Measurements from ENCODE around the gene CENPS.

GRCh38 chr1:10419351-10419750, 10.9 kb upstream of the CENPS start:
- no peak for TF ChIP-seq CTCF (IDR thresholded peaks at IDR 0.05)
- TF ChIP-seq EP300 (IDR thresholded peaks at IDR 0.05) = no peak
- no peak for TF ChIP-seq POLR2A (IDR thresholded peaks at IDR 0.05)
